RWPE1 (cell line): ENCODE results near the gene RAB3GAP1.

Source experiments
- CTCF ChIA-PET: fragments of 350-600 bp; sonication (Branson Sonifier 250); formaldehyde crosslinking; extraction: SDS; loops from one replicate; lab custom pipeline; 2021; lab: Yijun Ruan, JAX
- POLR2A ChIA-PET: fragments of 400-600 bp; formaldehyde crosslinking; extraction: SDS; loops from one replicate; lab custom pipeline; 2020; ENCODE audit warnings: antibody characterized with exemption; ENCODE audit not compliant: low non-redundant PET; lab: Yijun Ruan, JAX
- DNase-seq: peaks from one replicate; pipeline ENCODE4 v3.0.0; 2012; ENCODE audit warnings: low spot score
- H3K27ac ChIP-seq: fragments of 450-650 bp; 2 replicates; pipeline ENCODE4 v1.5.1; 2017
- CTCF ChIP-seq: fragments of 450-650 bp; conservative IDR thresholded peaks from 2 replicates; pipeline ENCODE4 v1.5.1; 2017; ENCODE audit warnings: low read depth, mild to moderate bottlenecking

The RAB3GAP1 gene

DNA sequence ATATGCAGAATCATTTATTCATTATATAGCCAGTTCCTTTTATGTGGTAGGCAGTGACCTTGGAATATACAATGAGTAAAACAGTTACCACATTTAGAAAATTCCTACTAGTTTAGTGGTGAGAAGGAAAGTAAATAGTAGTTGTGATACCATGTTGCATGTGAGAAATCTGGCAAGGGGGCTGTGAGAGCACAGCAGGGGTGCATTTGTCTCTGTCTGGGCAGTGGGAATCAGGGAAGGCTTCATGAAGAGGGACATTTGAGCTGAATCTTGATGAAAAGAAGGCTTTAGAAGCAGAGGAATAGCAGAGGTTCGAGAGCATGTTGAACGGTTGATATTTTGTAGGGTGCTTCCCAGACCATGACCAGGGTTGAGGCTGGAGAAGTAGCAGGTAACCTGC lies 78.7 kb downstream of the RAB3GAP1 start:
- TF ChIP-seq CTCF: no peak

DNA sequence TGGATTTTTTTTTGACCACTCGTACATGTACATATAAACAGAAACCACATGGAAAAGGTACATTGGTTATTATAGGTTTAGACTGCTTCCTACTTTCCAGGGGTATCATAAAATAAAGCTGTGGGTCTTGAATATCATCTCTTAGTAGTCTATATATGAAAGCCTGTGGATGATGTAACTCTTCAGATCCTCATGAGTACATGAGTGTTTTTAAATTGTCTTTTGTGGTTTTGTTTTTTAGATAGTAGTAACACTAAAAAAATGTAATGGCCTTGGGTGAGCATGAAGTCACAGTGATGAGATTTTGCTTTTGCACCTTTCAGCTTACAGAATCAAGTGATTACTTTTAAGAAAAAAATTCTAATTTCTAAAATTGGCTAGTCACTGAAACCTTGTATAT lies 80.2 kb downstream of the RAB3GAP1 start:
- POLR2A ChIA-PET: no interaction called here
- CTCF ChIA-PET: no interaction called here
- DNase-seq: no peak
- TF ChIP-seq CTCF: no peak
- no peak overlapping the region for H3K27ac ChIP-seq

More for the DNA sequence above, 78.7 kb downstream of the RAB3GAP1 start:
- ChIA-PET CTCF (no interaction called here), POLR2A (no interaction called here)
- no peak for DNase-seq
- H3K27ac ChIP-seq: no peak overlapping the region

- POLR2A ChIA-PET: no interaction called here
- no peak for TF ChIP-seq CTCF
These were observed 88.5 kb downstream of the RAB3GAP1 start for GRCh38 chr2:135140606-135141005.

GRCh38 chr2:135142323-135142722 lies 90.2 kb downstream of the RAB3GAP1 start:
- DNase-seq: no peak
- CTCF ChIA-PET: no interaction called here
- POLR2A ChIA-PET: no interaction called here
- TF ChIP-seq CTCF: no peak
- H3K27ac ChIP-seq: no peak overlapping the region

More at GRCh38 chr2:135140606-135141005, 88.5 kb downstream of the RAB3GAP1 start:
- H3K27ac ChIP-seq: no peak overlapping the region
- no peak for DNase-seq
- CTCF ChIA-PET: no interaction called here

DNA sequence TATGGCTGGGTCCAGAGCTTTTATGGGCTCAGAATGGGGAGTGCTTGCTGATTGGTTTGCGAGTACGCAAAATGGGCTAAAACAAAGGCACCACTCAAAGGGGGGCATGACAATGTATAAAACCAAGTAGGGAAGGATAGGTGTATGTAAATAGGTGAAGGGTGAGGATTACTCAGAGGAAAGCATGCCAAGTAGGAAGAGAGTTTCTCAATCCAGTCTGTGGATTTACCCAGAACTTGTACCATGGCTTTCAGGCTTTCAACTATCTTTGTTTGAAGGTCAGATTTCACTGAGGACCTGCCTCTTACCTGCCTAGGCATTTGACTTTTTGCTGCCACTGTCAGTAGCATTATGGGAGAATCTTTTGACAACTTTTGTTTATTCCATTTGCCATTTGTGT lies 92.3 kb downstream of the RAB3GAP1 start:
- ChIA-PET CTCF (no interaction called here), POLR2A (no interaction called here)
- no peak for TF ChIP-seq CTCF
- DNase-seq: peak; percentile 35
- H3K27ac ChIP-seq: peak overlapping the region; percentile 23

DNA sequence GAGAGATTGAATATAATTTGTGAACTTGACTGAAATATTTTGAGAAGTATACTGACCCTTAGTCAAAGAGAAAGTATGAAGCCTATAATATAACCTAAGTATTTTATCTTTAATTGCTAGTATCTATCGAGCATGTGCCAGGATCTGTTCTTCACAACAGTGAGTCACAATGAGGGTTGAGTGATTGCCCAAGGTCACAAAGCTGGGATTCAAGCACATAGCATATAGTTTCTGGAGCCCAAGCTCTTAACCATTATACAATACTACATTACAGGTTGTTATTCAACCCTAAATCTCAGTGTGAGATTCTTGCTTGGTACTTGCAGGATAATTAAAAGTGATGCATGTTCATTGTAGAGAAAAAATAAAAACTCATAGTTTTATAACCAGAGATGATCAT lies 97.2 kb downstream of the RAB3GAP1 start:
- POLR2A ChIA-PET: no interaction called here
- CTCF ChIA-PET: interaction anchor here (0.7 kb wide), 1 partner anchor 208 kb away, joined by 5 read pairs; no protein-coding TSS in a partner anchor
- TF ChIP-seq CTCF: no peak
- H3K27ac ChIP-seq: no peak overlapping the region
- peak; percentile 5 for DNase-seq
